Activated CD8-positive, alpha-beta T cell treated with anti-CD3 and anti-CD28 coated beads for 36 hours (primary cell): ENCODE measurements around the gene TMEM131. TPM values are rescaled to one million over a fixed set of nuclear protein-coding genes. Genes with fewer than 3 reads are reported as not detected.
"Not testable (repeated sequence)": the region's sequence is repeated elsewhere in the genome, so short reads cannot be mapped to it uniquely, and the experiment has no call there.

Experiments used
- ATAC-seq: fragments of 200-7000 bp; cut with Tn5 transposase; one replicate; pipeline ENCODE4 v1.10.0; 2021; ENCODE audit warnings: mild to moderate bottlenecking, moderate library complexity
- CTCF ChIA-PET: fragments of 350-600 bp; sonication (Branson Sonifier 250); formaldehyde crosslinking; loops from one replicate; lab custom pipeline; 2021; ENCODE audit warnings: antibody characterized with exemption; lab: Charles Lee
- POLR2A ChIA-PET: fragments of 350-600 bp; sonication (Branson Sonifier 250); formaldehyde crosslinking; loops from one replicate; lab custom pipeline; 2021; ENCODE audit warnings: antibody characterized with exemption; lab: Charles Lee
- DNase-seq: peaks from one replicate; pipeline ENCODE4 v3.0.0-alpha.2; 2020
- H3K27ac Mint-ChIP-seq: one replicate; pipeline ENCODE4 v1.8.0; 2021; ENCODE audit warnings: mild to moderate bottlenecking, mixed read lengths
- H3K27me3 Mint-ChIP-seq: one replicate; pipeline ENCODE4 v1.8.0; 2021; ENCODE audit warnings: mixed read lengths
- H3K36me3 Mint-ChIP-seq: one replicate; pipeline ENCODE4 v1.8.0; 2021; ENCODE audit warnings: low read depth, mixed read lengths
- H3K4me1 Mint-ChIP-seq: one replicate; pipeline ENCODE4 v1.8.0; 2021; ENCODE audit warnings: low read depth, mixed read lengths
- H3K4me3 Mint-ChIP-seq: one replicate; pipeline ENCODE4 v1.8.0; 2021; ENCODE audit warnings: mild to moderate bottlenecking, moderate library complexity, mixed read lengths
- H3K9me3 Mint-ChIP-seq: one replicate; pipeline ENCODE4 v1.8.0; 2021; ENCODE audit warnings: mixed read lengths
- CTCF ChIP-seq: fragments of 200-600 bp; IDR thresholded peaks from one replicate; pipeline ENCODE4 v1.8.0; 2022; ENCODE audit warnings: antibody characterized with exemption, mild to moderate bottlenecking
- intact Hi-C: fragments of 100-400 bp; cut with micrococcal nuclease; formaldehyde crosslinking; loops from one replicate; pipeline ENCODE4 v1.10.0; 2022
- total RNA-seq, 2 experiments: library from RNA; stranded (reverse); gene quantifications; one replicate each; pipeline ENCODE4 v1.2.3, GENCODE V29; 2021

The TMEM131 gene
- total RNA-seq, 2 experiments from 2014 or later: 24.2 to 27.4 TPM

GRCh38 chr2:97714950-97715652 lies 280.6 kb downstream of the TMEM131 start:
- ChIA-PET POLR2A (interaction anchor here (0.7 to 4.5 kb wide), 13 partner anchors 11 to 66 kb away, joined by 3 to 56 read pairs (median 4); no protein-coding TSS in a partner anchor), CTCF (interaction anchor here (0.7 to 11.8 kb wide), 9 partner anchors 11 to 69 kb away, joined by 3 to 154 read pairs (median 5); partner anchors contain the start of genes ACTR1B and COX5B)
- no peaks in the 10 kb centered on the region for H3K9me3 Mint-ChIP-seq
- H3K27me3 Mint-ChIP-seq: no peaks in the 10 kb centered on the region
- peaks cover 63% of the 10 kb centered on the region for H3K4me1 Mint-ChIP-seq
- peak overlapping the region; percentile 100 for H3K27ac Mint-ChIP-seq
- TF ChIP-seq CTCF: no peak
- peaks cover 64% of the 10 kb centered on the region for H3K36me3 Mint-ChIP-seq
- intact Hi-C loops: loop anchor here (5.0 kb wide), 1 partner anchor 32 kb away; no protein-coding TSS in a partner anchor
- DNase-seq (no peak), ATAC-seq (no peak)
- H3K4me3 Mint-ChIP-seq: peak overlapping the region; percentile 89

GRCh38 chr2:97714084-97714949 lies 281.4 kb downstream of the TMEM131 start:
- H3K27ac Mint-ChIP-seq: peak overlapping the region; percentile 100
- H3K36me3 Mint-ChIP-seq: peaks cover 59% of the 10 kb centered on the region
- peak overlapping the region; percentile 89 for H3K4me3 Mint-ChIP-seq
- H3K9me3 Mint-ChIP-seq: peaks cover 2% of the 10 kb centered on the region
- H3K27me3 Mint-ChIP-seq: no peaks in the 10 kb centered on the region
- peak; percentile 6 for ATAC-seq
- CTCF ChIA-PET: interaction anchor here (0.7 to 11.8 kb wide), 13 partner anchors 12 to 751 kb away, joined by 3 to 154 read pairs (median 5); partner anchors contain the start of genes ACTR1B and COX5B
- intact Hi-C loops: loop anchor here (5.0 kb wide), 1 partner anchor 33 kb away; no protein-coding TSS in a partner anchor
- H3K4me1 Mint-ChIP-seq: peaks cover 60% of the 10 kb centered on the region
- POLR2A ChIA-PET: interaction anchor here (0.7 to 4.5 kb wide), 22 partner anchors 8 to 124 kb away, joined by 3 to 56 read pairs (median 4); partner anchors contain the start of genes ACTR1B and ANKRD36B
- no peak for TF ChIP-seq CTCF
- peak; percentile 62 for DNase-seq

- Mint-ChIP-seq H3K4me3 (peak within 1 kb of the TSS; percentile 89), H3K9me3 (peaks cover 2% of the 10 kb centered on the region), H3K27me3 (no peaks in the 10 kb centered on the region), H3K36me3 (peaks cover 50% of the 10 kb centered on the region), H3K4me1 (peaks cover 52% of the 10 kb centered on the region), H3K27ac (peak within 1 kb of the TSS; percentile 100)
- TF ChIP-seq CTCF: no peak
- DNase-seq: peak; percentile 84
- ATAC-seq: peak; percentile 62
- POLR2A ChIA-PET: interaction anchor here (0.7 to 4.5 kb wide), 19 partner anchors 9 to 124 kb away, joined by 3 to 56 read pairs (median 3); partner anchors contain the start of genes ACTR1B, ANKRD36B and COX5B
- CTCF ChIA-PET: interaction anchor here (0.8 to 11.8 kb wide), 10 partner anchors 12 to 752 kb away, joined by 3 to 154 read pairs (median 12); partner anchors contain the start of gene ACTR1B
- intact Hi-C loops: loop anchor here (5.0 kb wide), 1 partner anchor 34 kb away; no protein-coding TSS in a partner anchor
Measured at GRCh38 chr2:97713296-97714083, 282.3 kb downstream of the TMEM131 start, which contains the start of gene ZAP70. Gene ZAP70, plus strand, starts transcription at chr2:97713576. Its CDS starts 10,461 bp downstream, at chr2:97724037.

- POLR2A ChIA-PET: interaction anchor here (0.7 to 4.5 kb wide), 13 partner anchors 9 to 123 kb away, joined by 3 to 56 read pairs (median 7); partner anchors contain the start of genes ACTR1B, ANKRD36B and COX5B
Measured at GRCh38 chr2:97712693-97713295, 283.0 kb downstream of the TMEM131 start.

GRCh38 chr2:97712175-97712574 lies 283.6 kb downstream of the TMEM131 start:
- Mint-ChIP-seq H3K27ac (peak overlapping the region; percentile 100), H3K36me3 (peaks cover 37% of the 10 kb centered on the region), H3K4me3 (peak overlapping the region; percentile 89), H3K4me1 (peaks cover 49% of the 10 kb centered on the region)
- not testable (repeated sequence) for H3K27me3 Mint-ChIP-seq, H3K9me3 Mint-ChIP-seq, DNase-seq, ATAC-seq
- intact Hi-C loops: loop anchor here (5.0 kb wide), 1 partner anchor 35 kb away; no protein-coding TSS in a partner anchor
- CTCF ChIA-PET: interaction anchor here (1.0 to 11.8 kb wide), 7 partner anchors 14 to 121 kb away, joined by 3 to 154 read pairs (median 19); partner anchors contain the start of gene ACTR1B
- POLR2A ChIA-PET: interaction anchor here (0.8 to 4.5 kb wide), 5 partner anchors 10 to 66 kb away, joined by 3 to 56 read pairs (median 7); partner anchors contain the start of gene COX5B

More at GRCh38 chr2:97712693-97713295, 283.0 kb downstream of the TMEM131 start:
- H3K9me3 Mint-ChIP-seq: peaks cover 2% of the 10 kb centered on the region
- DNase-seq: peak; percentile 70
- H3K36me3 Mint-ChIP-seq: peaks cover 43% of the 10 kb centered on the region
- peak overlapping the region; percentile 89 for H3K4me3 Mint-ChIP-seq
- no peak for TF ChIP-seq CTCF
- intact Hi-C loops: loop anchor here (5.0 kb wide), 1 partner anchor 35 kb away; no protein-coding TSS in a partner anchor
- peaks cover 52% of the 10 kb centered on the region for H3K4me1 Mint-ChIP-seq
- no peaks in the 10 kb centered on the region for H3K27me3 Mint-ChIP-seq
- CTCF ChIA-PET: interaction anchor here (1.0 to 11.8 kb wide), 9 partner anchors 11 to 122 kb away, joined by 3 to 154 read pairs (median 17); partner anchors contain the start of gene ACTR1B
- peak overlapping the region; percentile 100 for H3K27ac Mint-ChIP-seq
- ATAC-seq: peak; percentile 41
